Tibial nerve (tissue), 4 donors: ENCODE data around the gene SLC30A1. TPM values are rescaled to one million over a fixed set of nuclear protein-coding genes. Genes with fewer than 3 reads are reported as not detected.

Experiments
- DNase-seq, 2 donors: peaks; one replicate each; pipeline ENCODE4 v3.0.0-alpha.2; 2019; ENCODE audit warnings: low spot score in 2 of 2
- H3K27ac ChIP-seq, 4 donors: fragments of 200-600 bp; sonication (generic) in 3 of 4; one replicate each; pipeline ENCODE4 v1.5.1; 2017 to 2019; ENCODE audit warnings: mild to moderate bottlenecking in 1 of 4
- H3K27me3 ChIP-seq, 2 donors: fragments of 200-600 bp; sonication (generic) in 1 of 2; one replicate each; pipeline versions ENCODE4 v1.5.1 to v1.6.0; 2017 to 2019
- H3K36me3 ChIP-seq, 3 donors: fragments of 200-600 bp; sonication (generic); one replicate each; pipeline ENCODE4 v1.5.1; 2018 to 2019
- H3K4me1 ChIP-seq, 4 donors: fragments of 200-600 bp; sonication (generic) in 3 of 4; one replicate each; pipeline ENCODE4 v1.5.1; 2017 to 2019
- H3K4me3 ChIP-seq, 4 donors: fragments of 200-600 bp; sonication (generic) in 3 of 4; one replicate each; pipeline ENCODE4 v1.5.1; 2017 to 2019; ENCODE audit warnings: mild to moderate bottlenecking in 1 of 4, moderate library complexity in 1 of 4
- H3K9me3 ChIP-seq, 4 donors: fragments of 200-600 bp; sonication (generic) in 3 of 4; one replicate each; pipeline ENCODE4 v1.5.1; 2017 to 2019
- EP300 ChIP-seq, 2 donors: sonication (generic); formaldehyde crosslinking; IDR thresholded peaks; one replicate each; pipeline ENCODE4 v1.6.1; 2017; ENCODE audit warnings: antibody characterized with exemption in 2 of 2, mild to moderate bottlenecking in 1 of 2
- POLR2A ChIP-seq, 2 donors: fragments of 450-650 bp; IDR thresholded peaks; one replicate each; pipeline ENCODE4 v1.6.1; 2017; ENCODE audit warnings: antibody characterized with exemption in 2 of 2, mild to moderate bottlenecking in 2 of 2, moderate library complexity in 2 of 2
- WGBS, 2 donors: methylation state at CpG; one replicate each; pipeline ENCODE4 v1.1.5; 2018; 5-methylcytosine and 5-hydroxymethylcytosine counted together
- total RNA-seq, 4 donors: library from RNA; depleted of rRNA; stranded (reverse); fragments of >200 nt; gene quantifications; one replicate each; pipeline ENCODE4 v1.1.0, GENCODE V29; 2016
- TF ChIP-seq, protein P1 (sequence below), 5 experiments: fragments of 200-600 bp in 3 of 5; fragments of 450-650 bp in 2 of 5; sonication (generic) in 3 of 5; IDR thresholded peaks; one replicate each; pipeline ENCODE4 v1.5.1; 2016 to 2019; ENCODE audit warnings: antibody characterized with exemption in 5 of 5, mild to moderate bottlenecking in 3 of 5, moderate library complexity in 2 of 5

Gene SLC30A1
- total RNA-seq, 4 donors from 2014 or later = 11.7 to 17.9 (median 16.9) TPM

DNA sequence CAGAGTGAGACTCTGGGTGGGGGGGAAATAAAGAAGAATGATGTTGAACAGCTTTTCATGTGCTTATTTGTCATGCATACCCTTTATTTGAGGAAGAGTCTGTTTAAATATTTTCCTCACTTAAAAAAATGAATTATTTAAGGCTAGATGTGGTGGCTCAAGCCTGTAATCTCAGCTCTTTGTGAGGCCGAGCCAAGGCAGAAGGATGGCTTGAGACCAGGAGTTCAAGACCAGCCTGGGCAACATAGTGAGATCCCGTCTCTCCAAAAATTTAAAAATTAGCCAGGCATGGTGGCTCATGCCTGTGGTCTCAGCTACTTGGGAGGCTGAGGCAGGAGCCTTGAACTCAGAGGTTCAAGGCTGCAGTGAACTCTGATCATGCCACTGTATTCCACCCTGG lies 25.4 kb downstream of the SLC30A1 start:
- no peaks in the 10 kb centered on the region for H3K27me3 ChIP-seq
- TF ChIP-seq, protein P1, sequence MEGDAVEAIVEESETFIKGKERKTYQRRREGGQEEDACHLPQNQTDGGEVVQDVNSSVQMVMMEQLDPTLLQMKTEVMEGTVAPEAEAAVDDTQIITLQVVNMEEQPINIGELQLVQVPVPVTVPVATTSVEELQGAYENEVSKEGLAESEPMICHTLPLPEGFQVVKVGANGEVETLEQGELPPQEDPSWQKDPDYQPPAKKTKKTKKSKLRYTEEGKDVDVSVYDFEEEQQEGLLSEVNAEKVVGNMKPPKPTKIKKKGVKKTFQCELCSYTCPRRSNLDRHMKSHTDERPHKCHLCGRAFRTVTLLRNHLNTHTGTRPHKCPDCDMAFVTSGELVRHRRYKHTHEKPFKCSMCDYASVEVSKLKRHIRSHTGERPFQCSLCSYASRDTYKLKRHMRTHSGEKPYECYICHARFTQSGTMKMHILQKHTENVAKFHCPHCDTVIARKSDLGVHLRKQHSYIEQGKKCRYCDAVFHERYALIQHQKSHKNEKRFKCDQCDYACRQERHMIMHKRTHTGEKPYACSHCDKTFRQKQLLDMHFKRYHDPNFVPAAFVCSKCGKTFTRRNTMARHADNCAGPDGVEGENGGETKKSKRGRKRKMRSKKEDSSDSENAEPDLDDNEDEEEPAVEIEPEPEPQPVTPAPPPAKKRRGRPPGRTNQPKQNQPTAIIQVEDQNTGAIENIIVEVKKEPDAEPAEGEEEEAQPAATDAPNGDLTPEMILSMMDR (IDR thresholded peaks at IDR 0.05) = no peak
- no peak for TF ChIP-seq POLR2A (IDR thresholded peaks at IDR 0.05)
- no peak for TF ChIP-seq EP300 (IDR thresholded peaks at IDR 0.05)
- H3K9me3 ChIP-seq = no peaks in the 10 kb centered on the region
- H3K27ac ChIP-seq = no peak overlapping the region
- H3K4me1 ChIP-seq = no peaks in the 10 kb centered on the region
- H3K4me3 ChIP-seq = no peak overlapping the region
- DNase-seq = no peak
- no peaks in the 10 kb centered on the region for H3K36me3 ChIP-seq
- 88 to 90% methylated on average over 2 of the region's 2 CpGs for WGBS, 2 donors

DNA sequence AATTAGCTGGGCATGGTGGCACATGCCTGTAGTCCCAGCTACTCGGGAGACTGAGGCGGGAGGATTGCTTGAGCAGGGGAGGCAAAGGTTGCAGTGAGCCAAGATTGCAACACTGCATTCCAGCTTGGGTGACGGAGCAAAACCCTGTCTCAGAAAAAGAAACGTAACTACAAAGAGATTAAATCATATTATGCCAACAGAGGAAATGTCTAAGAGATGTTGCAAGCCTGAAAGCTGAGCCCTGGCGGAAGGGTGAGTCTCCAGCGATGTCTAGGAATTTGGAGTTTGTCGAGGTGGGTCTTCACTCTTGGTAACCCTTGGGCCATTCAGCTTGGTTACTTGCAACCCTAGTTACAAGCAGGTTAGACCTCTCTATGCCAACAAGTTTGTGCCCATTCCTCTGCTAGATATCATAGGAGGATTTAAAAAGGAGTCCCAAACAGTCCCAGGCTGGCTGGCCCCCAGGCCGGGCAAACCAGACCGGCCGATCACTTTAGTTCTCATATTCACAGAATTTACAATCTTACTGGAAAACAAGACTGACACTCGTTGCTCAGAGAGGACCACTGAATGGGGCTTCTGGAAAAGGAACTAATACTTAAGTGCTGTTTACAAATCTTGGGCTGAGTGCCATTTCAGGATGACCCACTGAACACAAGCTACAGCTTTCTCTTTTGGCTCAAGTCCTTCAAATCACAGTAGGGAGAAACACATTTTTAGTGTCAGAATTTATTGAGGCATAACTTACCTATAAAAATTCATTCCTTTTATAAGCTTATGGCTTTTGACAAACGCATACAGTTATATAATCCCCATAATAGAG lies 27.1 kb downstream of the SLC30A1 start:
- WGBS, 2 donors = 64 to 66% methylated on average over 12 of the region's 12 CpGs
- H3K4me3 ChIP-seq = no peak overlapping the region
- no peaks in the 10 kb centered on the region for H3K9me3 ChIP-seq
- H3K4me1 ChIP-seq = no peaks in the 10 kb centered on the region
- no peaks in the 10 kb centered on the region for H3K36me3 ChIP-seq
- no peak for DNase-seq
- TF ChIP-seq POLR2A (IDR thresholded peaks at IDR 0.05) (no peak), EP300 (IDR thresholded peaks at IDR 0.05) (no peak)
- TF ChIP-seq, protein P1 (IDR thresholded peaks at IDR 0.05) = no peak
- no peak overlapping the region for H3K27ac ChIP-seq
- H3K27me3 ChIP-seq = no peaks in the 10 kb centered on the region

DNA sequence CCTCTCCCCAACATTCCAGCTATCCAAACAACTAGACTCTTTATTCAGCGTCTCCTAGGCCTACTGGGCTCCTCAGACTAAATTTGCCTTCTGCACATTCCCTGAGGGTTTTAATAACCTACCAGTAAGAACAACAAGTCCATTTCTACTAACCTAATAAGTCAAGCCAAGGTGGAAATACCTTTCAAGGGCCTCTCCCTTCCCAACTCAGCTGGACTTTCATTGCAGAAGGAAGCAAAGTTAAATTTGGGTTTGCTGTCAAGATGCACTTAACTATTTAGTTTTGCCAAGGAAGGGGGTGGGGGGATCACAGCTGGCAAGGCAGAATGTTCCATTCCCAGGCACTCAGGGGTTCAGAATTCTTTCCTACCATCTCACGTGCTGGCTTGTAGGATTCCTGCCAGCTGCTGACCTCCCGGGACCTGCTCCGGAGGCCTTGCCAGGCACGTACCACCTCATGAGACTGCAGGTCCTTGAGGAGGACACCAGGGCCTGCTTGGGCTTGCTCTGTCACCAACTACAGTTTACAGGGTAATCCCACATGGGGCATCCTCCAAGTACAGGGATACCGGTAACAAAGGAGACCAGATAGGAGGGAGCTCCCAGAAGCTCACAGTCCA lies 29.8 kb downstream of the SLC30A1 start:
- no peaks in the 10 kb centered on the region for H3K27me3 ChIP-seq
- H3K4me3 ChIP-seq = no peak overlapping the region
- H3K9me3 ChIP-seq = no peaks in the 10 kb centered on the region
- no peak for DNase-seq
- no peak overlapping the region for H3K27ac ChIP-seq
- WGBS, 2 donors = 47 to 66% methylated on average over 3 to 6 of the region's 6 CpGs
- H3K4me1 ChIP-seq = no peaks in the 10 kb centered on the region
- TF ChIP-seq POLR2A (IDR thresholded peaks at IDR 0.05) = no peak
- TF ChIP-seq, protein P1 (IDR thresholded peaks at IDR 0.05) = no peak
- H3K36me3 ChIP-seq = no peaks in the 10 kb centered on the region

DNA sequence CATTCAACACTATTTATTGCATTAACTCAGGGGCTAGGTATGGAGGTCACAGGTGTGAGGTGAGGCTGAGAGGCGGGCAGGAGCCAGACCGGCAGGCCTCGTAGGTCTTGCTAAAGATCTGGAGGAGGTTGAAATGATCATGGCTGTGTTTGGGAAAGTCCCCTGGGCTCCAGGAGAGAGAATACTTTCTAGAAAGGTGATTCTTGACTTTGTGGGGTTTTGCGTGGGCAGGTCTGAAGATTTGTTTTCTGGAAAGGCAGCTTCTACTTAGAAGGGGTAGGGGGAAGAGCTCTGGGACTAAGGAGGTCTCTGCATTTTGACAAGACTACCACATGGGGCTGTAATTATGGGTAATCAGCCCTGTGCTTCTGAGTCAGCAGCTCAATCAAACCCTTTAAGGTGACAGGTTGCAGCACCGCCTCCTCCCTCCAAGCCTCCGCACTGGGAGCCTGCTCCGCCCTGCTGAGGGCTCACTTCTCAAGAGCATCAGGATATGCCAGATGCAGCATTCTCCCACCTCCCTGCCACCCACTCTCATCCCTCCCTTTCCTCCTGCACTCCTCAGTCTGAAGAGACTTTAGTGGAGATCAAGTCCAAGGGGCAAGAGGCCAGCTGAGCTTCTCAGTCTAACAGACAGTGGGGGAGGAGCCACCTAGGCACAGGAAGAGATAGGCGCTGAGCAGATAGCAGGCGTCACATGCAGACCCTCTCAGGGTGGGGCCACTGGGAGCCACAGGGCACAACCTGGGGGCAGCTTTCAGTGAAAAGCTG lies 30.5 kb downstream of the SLC30A1 start:
- H3K9me3 ChIP-seq = no peaks in the 10 kb centered on the region
- no peaks in the 10 kb centered on the region for H3K36me3 ChIP-seq
- H3K27ac ChIP-seq = no peak overlapping the region
- TF ChIP-seq, protein P1 (IDR thresholded peaks at IDR 0.05) = no peak
- TF ChIP-seq EP300 (IDR thresholded peaks at IDR 0.05) (no peak), POLR2A (IDR thresholded peaks at IDR 0.05) (no peak)
- no peaks in the 10 kb centered on the region for H3K27me3 ChIP-seq
- no peak overlapping the region for H3K4me3 ChIP-seq
- WGBS, 2 donors = 74 to 81% methylated on average over 9 of the region's 9 CpGs
- no peaks in the 10 kb centered on the region for H3K4me1 ChIP-seq
- no peak for DNase-seq

DNA sequence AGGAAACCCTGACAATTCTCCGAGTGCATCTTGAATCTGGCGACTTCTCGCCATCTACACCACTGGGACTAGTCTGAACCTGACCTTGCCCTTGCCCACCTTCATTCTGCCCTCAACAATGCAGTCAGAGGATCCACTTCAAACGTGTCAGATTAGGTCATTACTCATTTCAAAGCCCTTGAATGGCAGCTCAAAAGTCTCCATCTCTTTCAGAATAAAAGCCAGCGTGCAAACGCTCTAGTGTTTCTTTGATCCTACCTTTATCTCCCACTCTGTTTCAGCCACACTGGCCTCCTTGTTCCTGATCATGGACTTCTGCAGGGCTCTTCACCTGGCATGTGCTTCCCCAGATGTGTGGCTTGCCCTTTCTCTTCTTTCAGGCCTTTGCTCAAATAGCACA lies 31.3 kb downstream of the SLC30A1 start:
- WGBS, 2 donors = 76 to 79% methylated on average over 6 of the region's 6 CpGs
- DNase-seq = no peak

More for the DNA sequence above, 31.3 kb downstream of the SLC30A1 start:
- Histone ChIP-seq H3K4me1 (no peaks in the 10 kb centered on the region), H3K4me3 (no peak overlapping the region), H3K36me3 (no peaks in the 10 kb centered on the region), H3K27ac (no peak overlapping the region), H3K27me3 (no peaks in the 10 kb centered on the region), H3K9me3 (no peaks in the 10 kb centered on the region)
- TF ChIP-seq EP300 (IDR thresholded peaks at IDR 0.05) (no peak), POLR2A (IDR thresholded peaks at IDR 0.05) (no peak)
- TF ChIP-seq, protein P1 (IDR thresholded peaks at IDR 0.05) = no peak
